Cerebellar cortex (tissue), 1 donor: Measurements from ENCODE around the gene COA1.
"Not testable (repeated sequence)": the region's sequence is repeated elsewhere in the genome, so short reads cannot be mapped to it uniquely, and the experiment has no call there.

ENCODE experiments used
- DNase-seq: peaks from one replicate; pipeline ENCODE4 v3.0.0-alpha.2; 2015; ENCODE audit warnings: low spot score

COA1 gene

DNA sequence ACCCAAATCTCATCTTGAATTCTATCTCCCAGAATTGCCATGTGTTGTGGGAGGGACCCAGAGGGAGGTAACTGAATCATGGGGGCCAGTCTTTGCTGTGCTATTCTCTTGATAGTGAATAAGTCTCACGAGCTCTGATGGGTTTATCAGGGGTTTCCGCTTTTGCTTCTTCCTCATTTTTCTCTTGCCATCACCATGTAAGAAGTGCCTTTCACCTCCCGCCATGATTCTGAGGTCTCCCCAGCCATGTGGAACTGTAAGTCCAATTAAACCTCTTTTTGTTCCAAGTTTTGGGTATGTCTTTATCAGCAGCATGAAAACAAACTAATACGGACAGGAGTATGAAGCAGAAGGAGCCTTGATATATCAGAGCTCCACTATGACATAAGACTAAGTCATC lies 41.5 kb downstream of the COA1 start:
- DNase-seq: not testable (repeated sequence)

DNA sequence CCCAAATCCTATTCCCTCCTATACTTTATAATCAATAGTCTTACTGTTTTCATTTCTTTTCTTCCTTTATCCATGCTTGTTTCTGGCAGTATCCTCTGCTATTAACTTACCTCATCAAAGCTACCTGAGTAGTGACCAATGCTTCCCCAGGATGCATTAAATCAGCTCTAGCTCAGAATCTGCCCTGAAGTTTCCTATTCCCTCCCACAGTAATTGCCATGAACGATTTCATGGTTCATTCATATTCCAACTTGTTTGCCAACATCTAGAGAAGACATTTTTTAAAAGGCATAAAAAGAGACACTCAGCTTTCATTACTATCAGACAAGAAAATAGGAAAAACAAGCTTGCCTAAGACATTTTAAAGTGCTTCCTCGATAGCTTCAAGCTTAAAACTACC lies 42.3 kb downstream of the COA1 start:
- no peak for DNase-seq

DNA sequence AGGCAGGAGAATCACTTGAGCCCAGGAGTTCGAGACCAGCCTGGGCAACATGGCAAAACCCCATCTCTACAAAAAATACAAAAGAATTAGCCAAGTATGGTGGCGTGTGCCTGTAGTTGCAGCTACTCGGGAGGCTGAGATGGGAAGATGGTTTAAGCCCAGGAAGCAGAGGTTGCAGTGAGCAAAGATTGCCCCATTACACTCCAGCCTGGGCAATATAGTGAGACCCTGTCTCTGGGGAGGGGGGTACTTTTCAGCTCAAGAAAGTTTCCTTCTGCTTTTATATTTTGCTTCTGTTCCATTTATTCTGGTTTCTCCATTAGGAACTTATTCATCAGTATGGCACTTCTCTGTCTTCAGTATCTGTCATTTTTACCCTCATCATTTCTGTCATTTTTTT lies 48.6 kb downstream of the COA1 start:
- DNase-seq: no peak

DNA sequence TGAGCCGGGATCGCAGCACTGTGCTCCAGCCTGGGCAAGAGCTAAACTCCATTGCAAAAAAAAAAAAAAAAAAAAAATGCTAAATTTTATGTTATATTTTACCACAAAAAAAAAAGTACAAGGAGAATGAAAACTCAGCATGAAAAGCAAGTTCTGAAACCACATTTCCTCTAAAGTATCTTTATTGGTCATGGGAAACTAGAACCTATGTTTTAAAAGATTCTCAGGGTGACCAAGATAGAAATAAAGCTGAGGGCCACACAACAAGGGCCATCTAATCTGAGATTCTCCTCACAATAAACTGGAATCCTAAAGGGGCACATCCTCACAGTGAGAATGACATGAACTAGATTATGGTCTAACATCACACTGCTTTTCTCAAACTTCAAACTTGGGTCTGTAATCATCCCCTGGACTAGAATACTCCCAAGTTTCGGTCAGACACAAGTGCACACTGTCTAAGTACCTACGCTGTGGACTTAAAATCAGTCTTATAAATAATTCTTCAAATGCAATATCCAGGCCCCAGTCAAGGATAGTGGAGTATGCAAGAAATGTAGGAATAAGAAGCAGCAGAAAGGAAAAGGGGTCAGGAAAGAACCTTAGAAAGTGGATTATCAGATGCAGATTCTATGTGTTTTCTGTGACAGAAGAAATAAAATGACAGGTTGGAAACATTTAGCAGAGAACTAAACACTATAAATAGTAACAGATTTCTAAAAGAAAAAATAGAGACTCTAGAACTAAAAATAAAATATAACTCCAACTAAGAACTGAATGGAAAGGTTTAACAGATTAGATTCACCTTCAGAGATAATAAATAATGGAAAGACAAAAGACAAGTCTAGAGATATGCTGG lies 49.9 kb downstream of the COA1 start:
- no peak for DNase-seq

DNA sequence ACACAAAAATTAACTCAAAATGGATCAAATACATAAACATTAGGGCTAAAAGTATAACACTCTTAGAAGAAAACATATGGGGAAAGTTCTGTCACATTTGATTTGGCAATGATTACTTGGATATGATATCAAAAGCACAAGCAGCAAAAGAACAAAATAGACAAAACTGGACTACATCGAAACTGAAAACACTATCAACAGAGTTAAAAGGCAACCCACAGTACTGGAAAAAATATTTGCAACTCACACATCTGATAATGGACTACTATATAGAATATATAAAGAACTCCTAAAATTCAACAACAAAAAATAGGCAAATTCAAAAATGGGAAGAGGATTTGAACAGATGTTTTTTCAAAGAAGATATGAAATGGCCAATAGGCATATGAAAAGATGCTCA lies 51.0 kb downstream of the COA1 start:
- DNase-seq: no peak

DNA sequence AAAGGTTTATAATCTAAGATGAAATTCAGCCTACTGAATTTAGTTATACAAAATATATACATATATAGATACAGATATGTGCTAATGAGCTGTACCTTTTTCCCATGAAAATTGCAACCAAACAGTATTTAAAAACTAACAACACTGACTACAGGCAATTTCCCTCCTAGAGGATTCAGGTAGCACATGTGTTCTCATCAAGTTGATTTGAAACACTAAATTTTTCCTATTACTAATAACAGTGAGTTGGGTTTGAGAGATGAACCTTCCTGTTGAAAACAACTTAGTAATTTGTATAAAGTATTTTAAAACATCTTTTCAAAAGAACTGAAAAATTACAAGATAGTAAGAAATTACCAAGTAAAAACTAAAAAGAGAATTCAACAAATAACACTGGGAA lies 51.5 kb downstream of the COA1 start:
- DNase-seq: no peak

DNA sequence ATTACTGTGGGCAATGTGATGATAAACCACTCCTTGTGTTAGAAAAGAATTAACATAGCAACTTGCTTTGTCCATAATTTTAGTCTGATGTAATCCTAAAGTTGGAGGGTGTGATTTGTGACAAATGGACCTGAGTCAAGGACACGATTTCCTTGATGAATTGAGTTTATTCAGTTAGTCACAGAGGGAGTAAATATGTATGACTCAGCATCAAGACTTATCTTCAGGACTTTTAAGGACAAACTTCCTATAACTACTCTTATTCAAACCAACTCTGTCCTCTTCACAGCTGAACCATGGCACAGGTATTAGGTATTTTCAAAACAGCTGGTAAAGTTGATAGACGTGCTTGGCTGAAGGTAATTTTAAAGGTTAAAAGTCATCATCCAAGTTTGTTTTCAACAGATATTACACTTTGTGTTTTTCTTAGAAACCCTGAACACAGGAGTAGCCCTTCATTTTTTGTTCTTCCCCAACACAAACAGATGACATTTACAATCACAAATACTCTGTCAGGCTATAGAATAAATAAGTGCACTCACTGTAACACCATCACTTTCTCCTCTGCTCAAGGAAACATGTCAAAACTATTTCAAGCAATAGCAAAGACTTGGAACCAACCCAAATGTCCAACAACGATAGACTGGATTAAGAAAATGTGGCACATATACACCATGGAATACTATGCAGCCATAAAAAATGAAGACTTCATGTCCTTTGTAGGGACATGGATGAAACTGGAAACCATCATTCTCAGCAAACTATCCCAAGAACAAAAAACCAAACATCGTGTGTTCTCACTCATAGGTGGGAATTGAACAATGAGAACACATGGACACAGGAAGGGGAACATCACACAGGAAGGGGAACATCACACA lies 54.5 kb downstream of the COA1 start:
- DNase-seq: no peak

DNA sequence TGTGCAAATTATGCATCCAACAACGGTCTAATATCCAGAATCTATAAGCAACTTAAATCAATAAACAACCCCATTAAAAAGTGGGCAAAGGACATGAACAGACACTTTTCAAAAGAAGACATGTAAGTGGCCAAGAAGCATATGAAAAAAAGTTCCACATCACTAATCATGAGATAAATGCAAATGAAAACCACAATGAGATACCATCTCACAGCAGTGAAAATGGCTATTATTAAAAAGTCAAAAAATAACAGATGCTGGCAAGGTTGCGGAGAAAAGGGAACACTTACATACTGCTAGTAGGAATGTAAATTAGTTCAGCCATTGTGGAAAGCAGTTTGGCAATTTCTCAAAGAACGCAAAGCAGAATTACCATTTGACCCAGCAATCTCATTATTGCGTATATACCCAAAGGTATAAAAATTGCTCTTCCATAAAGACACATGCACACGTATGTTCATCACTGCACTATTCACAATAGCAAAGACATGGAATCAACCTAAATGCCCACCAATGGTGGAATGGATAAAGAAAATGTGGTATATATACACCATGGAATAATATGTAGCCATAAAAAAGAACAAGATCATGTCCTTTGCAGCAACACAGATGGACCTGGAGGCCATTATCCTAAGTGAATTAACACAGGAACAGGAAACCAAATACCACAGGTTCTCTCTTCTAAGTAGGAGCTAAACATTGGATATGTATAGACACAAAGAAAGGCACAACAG lies 55.9 kb downstream of the COA1 start:
- not testable (repeated sequence) for DNase-seq

DNA sequence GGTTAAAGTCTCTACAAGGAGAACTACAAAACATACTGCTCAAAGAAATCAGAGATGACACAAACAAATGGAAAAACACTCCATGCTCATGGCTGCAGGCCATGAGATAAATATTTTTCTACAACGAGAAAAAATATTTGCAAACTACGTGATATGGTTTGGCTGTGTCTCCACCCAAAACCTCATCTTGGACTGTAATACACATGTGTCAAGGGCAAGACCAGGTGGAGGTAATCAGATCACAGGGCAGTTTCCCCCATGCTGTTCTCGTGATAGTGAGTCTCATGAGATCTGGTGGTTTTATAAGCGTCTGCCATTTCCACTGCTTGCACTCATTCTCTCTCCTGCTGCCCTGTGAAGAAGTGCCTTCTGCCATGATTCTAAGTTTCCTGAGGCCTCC lies 57.8 kb downstream of the COA1 start:
- no peak for DNase-seq

DNA sequence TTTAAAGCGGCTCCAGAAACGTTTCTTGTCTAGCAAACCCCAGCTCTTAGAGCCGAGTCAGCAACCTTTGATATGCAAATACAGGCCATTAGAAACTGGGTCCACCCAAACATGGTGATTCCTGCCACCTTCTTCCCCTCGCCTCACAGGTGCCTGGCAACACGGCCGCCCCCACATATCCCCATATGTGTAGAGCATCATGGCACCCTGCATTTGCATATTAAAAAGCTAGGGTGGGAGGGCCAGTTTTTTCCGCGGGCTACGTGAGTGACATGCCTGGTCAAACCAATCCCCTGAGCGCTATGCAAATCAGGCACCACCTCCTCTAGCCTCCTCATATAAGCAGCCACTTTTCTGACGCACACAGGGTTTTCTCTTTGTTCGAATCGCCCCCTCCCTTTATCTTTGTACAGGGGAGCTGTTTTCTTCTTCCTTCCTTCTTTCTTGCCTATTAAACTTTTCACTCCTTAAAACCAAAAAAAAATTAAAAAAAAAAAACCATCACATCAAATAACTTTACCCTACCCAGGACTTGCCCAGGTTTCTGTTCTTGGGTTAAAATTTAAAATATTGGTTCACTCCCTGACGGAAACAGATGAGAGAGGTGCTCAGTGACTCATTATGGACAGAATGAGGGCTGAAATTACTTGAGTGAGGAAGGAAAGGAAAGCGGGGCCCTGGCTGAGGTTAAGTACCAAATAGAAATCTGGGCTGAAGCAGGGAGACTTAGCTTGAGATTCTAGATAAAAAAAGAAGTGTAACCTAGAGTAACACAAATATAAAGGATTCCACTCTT lies 59.8 kb downstream of the COA1 start:
- no peak for DNase-seq

DNA sequence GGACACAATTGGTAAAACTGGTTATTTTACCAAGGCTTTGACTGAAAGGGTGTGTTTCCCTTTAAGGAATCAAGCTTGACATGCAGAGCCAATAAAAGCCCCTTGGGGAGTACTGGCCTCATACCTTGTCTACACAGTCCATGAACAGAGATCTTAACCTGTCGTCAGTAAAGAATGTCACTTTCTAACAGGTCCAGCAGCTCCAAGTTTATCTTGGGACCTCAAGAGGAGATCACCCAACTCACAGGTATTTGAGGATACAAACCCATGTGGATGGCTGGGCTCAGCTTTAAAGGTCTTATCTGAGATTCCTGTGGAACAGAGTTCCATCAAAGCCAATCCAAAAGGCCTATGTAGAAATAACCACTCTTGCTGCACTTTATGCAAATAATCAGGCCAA lies 61.3 kb downstream of the COA1 start:
- DNase-seq: no peak

DNA sequence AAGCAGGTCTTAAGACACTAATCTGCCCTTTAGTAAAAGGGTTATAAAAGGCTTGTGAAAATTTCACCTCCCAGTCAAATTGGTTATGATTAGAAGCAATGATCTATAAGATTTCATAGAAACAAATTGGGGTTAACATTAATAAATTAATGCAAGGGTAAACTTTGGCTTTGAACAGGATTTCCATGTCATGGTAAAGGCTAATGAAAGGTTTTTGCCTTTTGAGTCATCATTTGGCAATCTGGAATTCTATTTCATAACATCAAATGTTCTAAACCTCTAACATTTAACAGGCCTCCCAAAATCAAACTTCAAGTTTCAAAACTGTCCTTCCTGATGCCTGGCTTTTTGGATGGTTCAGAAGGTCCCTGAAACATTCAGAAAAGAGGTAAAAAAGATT lies 62.4 kb downstream of the COA1 start:
- DNase-seq: no peak

DNA sequence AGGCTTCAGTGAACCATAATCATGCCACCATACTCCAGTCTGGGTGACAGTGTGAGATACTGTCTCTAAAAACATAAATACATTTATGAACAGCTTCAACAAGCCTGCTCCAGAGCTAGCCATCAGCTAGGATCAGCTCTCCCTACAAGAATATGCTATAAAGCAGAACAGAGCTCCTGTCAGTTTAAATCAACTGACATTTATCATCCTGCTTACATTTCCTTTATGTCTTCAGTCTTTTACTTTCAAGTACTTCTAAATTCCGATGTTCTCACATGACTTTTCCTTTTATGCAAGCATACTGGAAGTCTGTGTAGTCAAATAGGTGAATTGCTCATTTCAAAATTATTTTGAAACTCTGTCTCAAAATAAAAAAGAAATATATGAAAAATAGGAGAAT lies 64.6 kb downstream of the COA1 start:
- no peak for DNase-seq

DNA sequence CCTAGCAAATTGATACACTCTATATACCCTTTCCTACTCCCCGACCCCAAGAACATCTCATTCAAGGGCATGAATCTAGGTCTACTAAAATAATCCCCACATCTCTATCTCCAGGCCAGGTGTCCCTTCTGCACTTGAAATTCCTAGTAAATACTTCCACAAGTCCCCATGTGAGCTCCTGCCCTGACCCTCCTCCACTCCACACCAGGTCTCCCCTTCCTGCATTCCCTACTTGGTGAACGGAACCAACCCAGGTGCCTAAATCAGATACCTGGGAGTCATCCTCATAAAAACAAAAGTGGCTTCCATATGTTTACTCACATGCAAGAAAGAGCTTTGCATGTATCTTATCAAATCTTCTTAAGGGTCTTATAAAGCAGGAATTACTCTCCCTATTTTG lies 69.2 kb downstream of the COA1 start:
- DNase-seq: no peak

DNA sequence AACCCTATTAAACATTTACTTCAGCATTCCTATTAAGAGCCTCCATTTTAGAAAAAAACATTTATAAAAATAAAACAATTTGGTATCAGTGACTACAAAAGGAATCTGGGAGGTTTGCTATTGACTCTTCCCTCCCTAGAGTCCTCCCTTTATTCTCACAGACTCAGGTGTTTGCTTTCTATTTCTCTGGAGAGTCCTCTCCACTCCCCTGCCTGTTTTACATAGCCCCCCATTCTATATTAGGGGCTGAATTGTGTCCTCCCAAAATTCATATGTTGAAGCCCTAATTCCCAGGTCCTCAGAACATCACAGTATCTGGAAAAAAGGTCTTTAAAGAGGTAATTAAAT lies 69.8 kb downstream of the COA1 start:
- no peak for DNase-seq

DNA sequence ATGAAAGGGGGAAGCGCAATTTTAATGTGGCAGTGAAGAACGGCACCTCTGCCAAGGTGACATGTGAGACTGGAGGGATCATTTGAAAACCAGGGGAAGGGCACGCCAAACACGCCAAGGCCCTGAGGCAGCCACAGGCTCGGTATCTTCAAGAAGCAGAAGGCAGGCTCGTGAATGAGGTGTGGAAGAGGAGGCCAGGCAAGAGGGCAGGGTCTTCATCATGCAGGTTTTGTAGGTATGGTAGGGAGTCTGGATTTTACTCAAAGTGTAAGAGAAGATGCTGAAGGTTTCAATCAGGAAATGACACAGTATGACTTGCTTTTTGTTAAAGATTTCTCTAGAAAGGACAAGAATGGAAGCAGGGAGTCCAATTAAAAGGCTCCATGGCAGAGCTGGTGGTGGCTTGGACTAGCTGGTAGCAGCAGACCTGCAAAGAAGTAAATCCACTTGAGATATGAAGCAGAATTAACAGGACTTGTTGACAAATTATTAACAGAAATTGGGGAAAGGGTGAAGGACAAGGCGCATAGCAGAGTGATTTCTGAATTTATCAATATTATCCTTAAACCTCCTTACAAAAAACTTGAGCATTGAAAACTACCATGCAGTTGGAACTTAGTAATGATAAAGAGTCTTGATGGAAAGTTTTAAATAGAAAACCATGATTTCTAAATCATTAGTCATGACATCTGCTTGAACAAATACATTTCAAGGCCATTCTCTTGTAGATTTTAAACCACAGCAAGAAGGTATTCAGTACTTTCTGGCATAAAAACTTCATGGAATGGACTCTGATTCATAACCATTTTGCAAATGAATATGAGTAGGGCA lies 70.4 kb downstream of the COA1 start:
- DNase-seq: no peak

DNA sequence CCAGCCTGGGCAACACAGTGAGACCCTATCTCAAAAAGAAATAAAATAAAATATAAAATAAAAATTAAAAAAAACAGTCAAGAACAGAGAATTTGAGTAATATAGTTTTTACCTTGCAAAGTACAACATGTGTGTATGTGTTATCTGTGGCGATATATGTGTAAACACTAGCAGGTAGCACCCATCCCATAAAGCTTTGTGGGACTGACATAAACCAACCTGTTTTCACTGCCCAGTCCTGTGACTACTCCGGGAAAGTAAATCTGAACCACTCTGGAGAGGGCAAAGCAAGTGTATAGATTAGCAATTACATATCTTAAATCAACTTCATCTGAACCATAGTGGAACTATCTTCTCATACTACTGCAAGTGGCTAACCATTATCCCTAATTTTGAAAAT lies 72.3 kb downstream of the COA1 start:
- DNase-seq: no peak

DNA sequence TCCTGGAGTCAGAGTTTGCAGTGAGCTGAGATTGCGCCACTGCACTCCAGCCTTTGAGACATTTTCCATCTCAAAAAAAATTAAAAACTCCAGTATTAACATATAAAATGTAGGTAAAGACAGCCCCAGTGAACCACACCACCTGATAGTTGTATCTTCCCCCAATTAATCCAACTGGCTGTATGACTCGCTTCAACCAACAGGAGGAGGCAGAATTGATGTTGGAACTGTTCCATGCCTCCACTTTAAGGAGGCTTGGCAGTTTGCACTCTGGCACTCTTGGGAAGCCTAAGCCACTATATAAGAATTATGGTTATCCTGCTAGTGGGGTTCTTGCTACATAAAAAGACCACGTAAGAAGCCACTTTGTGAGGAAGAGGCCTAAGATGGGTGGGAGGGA lies 73.7 kb downstream of the COA1 start:
- no peak for DNase-seq

DNA sequence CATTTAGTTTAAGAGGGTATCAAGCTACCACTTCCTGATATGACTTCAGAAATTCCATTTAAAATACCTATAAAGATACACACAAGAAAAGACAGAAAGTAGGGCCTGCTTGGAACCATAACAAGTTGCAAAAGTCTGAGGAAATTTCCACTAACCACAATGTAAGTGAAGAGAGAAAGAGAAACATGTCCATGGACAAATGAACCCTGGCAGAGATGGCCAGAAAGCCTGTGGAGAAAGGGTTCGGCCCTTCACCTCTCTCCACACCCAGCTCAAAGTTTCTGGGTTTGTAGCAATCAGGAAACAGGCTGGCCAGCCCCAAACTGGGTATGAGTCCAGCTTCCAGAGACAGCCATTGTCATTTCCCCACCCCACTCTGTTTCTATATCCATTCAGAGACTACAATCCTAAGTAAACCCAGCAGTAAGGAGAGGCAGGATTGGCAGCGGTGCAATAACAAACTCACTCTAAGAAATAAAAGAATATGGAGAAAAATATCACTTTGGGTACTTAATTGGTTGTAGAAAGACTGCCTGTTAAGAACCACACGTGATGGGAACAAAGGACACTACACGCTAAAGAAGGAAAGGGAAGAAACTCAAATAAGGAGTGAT lies 75.3 kb downstream of the COA1 start:
- no peak for DNase-seq

DNA sequence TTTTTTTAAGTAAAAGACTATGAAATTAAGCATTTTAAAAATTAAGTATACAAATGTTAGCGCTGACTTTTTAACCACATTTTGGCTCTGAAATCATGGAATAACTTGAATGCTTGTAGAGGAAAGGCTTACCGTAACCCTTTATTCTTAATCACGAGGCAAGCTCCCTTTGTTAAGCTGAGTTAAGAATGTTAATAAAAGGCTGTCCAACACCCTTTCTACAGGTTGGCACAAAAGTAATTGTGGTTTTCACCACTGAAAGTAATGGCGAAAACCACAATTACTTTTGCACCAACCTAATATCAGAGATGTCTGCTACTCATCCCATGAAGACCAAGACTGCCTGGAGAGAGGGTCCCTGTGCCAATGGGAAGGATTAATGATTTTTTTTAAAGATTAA lies 75.9 kb downstream of the COA1 start:
- DNase-seq: no peak

DNA sequence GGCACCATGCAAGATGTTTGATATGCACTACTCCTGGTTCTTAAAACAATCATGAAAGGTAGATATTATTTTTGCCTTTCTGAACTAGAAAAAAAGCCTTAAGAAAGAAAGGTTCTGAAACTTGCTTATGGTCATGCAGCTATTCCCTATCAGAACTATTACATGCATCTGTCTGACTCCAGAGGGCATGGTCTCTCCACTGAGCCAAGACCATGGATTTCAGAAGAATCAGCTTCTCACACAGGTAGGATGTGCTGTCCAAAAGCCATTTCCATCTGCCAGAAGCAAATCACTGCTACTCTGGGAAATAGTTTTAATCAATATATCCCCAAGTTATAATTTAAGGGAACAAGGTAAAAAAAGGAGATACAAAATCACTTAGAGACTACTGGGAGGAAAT lies 77.0 kb downstream of the COA1 start:
- no peak for DNase-seq
